Stimulated activated CD8-positive, alpha-beta memory T cell treated with anti-CD3 and anti-CD28 coated beads, Interleukin-12 subunit alpha, Interleukin-12 subunit beta, amount 100 ng/mL, for 24 hours (primary cell): ENCODE measurements around the gene PTPN3.
"Not testable (repeated sequence)": the region's sequence is repeated elsewhere in the genome, so short reads cannot be mapped to it uniquely, and the experiment has no call there.

Source experiments
- DNase-seq: peaks from one replicate; pipeline ENCODE4 v3.0.0-alpha.2; 2020; ENCODE audit errors: extremely low read depth

The PTPN3 gene, protein sequence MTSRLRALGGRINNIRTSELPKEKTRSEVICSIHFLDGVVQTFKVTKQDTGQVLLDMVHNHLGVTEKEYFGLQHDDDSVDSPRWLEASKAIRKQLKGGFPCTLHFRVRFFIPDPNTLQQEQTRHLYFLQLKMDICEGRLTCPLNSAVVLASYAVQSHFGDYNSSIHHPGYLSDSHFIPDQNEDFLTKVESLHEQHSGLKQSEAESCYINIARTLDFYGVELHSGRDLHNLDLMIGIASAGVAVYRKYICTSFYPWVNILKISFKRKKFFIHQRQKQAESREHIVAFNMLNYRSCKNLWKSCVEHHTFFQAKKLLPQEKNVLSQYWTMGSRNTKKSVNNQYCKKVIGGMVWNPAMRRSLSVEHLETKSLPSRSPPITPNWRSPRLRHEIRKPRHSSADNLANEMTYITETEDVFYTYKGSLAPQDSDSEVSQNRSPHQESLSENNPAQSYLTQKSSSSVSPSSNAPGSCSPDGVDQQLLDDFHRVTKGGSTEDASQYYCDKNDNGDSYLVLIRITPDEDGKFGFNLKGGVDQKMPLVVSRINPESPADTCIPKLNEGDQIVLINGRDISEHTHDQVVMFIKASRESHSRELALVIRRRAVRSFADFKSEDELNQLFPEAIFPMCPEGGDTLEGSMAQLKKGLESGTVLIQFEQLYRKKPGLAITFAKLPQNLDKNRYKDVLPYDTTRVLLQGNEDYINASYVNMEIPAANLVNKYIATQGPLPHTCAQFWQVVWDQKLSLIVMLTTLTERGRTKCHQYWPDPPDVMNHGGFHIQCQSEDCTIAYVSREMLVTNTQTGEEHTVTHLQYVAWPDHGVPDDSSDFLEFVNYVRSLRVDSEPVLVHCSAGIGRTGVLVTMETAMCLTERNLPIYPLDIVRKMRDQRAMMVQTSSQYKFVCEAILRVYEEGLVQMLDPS

DNA sequence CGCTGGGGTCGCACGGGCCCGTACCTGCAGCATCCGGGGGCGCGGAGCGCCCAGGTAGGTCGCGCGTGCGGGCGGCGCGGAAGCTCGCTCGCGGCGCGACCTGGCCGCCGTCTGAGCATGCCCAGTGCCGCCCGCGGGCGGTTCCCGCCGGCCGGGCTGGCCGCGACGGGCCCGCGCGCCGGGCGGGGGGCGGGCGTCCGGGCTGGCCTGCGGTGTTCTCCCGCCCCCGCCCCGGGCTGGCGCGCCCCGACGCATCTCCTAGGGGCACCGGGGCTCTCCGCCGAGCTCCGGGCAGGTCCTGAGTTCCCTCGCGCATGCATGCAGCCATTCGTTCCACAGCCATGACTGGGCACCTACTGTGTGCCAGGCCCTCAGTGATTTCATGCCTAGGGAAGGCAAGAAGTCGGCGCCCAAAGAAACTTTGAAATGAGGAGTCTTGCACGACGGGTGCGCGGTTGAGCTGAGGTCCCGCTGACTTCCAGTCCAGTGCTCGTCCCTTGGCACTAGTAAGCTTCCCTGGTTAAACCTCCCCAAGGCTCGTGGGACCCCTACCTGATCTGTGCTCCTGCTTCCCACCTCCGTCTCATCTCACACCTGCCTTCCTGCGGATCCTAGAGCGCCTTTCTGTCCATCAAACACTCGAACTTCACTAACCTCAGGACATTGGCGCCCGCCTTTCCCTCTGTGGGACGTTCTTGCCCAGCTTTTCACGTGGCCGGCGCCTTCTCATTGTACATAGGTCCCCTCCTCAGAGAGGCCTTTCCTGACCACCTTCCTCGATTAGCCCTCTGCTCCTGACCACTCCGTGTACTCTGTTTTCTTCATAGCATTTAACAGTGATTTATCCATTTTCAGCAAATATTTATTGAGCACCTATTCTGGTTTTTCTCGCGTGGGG is at the start of gene PTPN3:
Gene PTPN3, minus strand, starts transcription at position 113 of the 898 bp plus-strand sequence. CDS start 34,873 bp downstream, outside the sequence.
- DNase-seq: no peak

DNA sequence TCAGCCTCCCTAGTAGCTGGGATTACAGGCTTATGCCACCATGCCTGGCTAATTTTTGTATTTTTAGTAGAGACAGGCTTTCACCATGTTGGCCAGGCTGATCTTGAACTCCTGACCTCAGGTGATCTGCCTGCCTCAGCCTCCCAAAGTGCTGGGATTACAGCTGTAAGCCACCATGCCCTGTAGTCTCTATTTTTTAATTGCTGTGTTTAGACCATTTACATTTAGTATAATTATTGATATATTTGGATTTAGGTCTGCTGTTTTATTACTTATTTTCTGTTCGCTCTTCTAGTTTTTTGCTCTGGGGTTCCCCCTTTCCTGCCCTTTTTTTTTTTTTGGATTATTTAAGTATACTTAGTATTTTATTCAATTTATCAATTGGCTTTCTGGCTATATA is 46.8 kb upstream of the PTPN3 start:
- not testable (repeated sequence) for DNase-seq

DNA sequence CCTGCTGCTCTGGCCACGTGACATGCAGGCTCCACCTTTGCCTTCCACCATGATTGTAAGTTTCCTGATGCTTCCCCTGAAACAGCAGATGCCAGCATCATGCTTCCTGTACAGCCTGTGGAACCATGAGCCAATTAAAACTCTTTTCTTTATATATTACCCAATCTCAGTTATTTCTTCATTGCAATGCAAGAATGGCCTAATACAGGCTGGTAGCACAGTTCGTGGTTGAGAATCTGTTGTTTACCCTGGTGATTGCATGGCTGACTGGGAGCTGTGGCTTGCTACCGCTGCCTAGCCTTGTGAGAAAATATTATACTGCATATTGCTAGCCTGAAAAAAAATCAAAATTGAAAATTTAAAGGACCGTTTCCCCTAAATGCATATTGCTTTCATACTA is 44.8 kb upstream of the PTPN3 start:
- no peak for DNase-seq

DNA sequence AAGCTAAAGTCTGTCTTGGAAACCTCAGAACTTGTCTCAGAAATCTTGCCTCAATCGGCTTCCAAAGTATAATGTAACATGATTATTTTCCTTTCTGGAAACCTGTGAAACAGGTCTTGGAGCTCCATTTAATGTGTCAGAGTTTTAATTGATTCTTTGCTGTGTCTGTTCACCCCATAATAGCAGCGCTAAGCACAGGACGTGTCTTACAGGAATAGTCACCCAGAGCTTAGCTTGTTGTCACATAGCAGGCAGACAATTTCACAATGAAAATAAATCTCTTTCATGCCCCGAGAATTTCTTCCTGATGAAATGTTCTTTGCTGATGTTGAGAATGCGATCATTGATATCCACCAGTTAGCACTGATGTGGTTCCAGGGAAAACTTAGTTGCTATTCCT is 40.2 kb upstream of the PTPN3 start:
- DNase-seq: no peak

DNA sequence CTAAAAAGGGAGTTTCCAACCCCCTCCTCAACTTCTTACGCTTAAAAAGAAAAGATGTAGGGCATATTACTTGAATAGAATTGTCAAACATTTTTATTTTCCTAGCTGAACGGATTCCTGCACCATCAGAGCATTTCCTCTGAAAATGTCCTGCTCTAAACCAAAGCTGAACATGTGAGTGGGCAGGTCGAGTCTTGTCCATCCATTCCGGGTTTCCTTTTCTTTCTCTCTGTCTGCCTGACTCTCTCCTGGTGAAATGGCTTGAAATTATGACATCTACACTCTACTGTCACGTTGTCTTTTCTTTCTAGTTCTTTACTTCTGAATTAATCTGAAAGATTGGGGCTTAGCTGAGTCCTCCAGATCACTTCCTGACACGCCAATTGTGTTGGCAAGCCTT is 39.2 kb upstream of the PTPN3 start:
- DNase-seq: no peak

DNA sequence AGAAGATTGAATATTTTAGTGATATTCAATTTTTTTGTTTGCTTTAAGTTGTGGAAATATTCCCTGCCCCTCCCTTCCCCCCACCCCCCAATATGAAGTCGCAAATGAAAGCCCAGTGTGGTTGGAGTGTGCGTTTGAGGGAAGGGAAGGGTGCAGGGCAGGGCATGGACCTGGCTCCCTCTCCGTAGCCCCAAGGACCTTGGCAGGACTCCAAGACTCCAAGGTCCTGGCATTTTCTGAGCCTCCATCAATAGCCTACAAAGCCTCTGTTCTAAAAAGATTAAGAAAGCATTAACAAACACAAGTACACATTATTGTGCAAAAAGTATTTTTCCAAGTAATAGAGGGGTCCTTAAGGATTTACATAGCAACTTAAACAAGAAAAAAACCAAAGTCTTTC is 38.8 kb upstream of the PTPN3 start:
- DNase-seq: no peak

DNA sequence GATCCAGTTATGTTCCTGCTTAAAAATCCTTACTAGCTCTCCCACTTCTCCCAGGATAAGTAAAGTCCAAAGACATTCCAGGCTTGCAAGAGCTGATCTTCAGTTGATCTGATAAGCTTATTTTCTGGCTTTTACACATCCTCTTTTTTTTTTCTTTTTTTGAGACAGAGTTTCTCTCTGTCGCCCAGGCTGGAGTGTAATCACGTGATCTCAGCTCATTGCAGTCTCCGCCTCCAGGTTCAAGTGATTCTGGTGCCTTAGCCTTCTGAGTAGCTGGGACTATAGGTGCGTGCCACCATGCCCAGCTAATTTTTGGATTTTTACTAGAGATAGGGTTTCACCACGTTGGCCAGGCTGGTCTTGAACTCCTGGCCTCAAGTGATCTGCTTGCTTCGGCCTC is 37.3 kb upstream of the PTPN3 start:
- no peak for DNase-seq

DNA sequence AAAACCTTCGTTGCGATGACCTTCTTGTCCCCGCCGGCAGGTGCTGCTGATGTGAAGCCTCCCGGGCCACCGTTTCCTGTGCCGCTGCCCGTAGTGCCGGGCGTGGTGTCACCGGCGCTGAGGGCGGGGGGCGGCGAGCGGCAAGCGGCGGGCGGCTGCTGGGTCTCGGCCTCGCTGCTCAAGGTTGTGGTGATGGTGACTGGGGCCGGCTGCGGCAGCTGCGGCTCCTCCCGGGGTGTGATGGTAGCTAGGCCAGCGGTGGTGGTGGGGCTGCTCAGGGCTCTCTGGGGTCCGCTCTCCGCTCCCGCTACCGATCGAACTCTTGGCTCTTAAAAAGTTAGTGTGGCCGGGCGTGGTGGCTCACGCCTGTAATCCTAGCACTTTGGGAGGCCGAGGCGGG is 36.0 kb upstream of the PTPN3 start:
- no peak for DNase-seq

DNA sequence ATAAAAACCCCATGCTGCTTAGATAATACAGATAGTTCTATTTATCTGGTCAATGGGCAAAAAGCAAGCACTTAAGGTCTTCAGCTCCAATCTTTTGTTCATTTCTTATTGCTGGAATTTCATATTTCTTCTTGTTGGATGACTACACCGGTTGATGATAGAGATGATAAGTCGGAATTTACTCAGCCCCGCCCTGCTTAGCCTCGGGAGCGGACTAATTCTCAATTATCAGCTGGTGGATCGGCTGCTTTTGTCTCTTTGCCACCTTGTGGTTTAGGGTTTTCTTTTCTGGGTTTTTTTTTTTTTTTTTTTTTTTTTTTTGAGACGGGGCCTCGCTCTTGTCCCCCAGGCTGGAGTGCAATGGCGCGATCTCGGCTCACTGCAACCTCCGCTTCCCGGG is 34.5 kb upstream of the PTPN3 start:
- DNase-seq: not testable (repeated sequence)

DNA sequence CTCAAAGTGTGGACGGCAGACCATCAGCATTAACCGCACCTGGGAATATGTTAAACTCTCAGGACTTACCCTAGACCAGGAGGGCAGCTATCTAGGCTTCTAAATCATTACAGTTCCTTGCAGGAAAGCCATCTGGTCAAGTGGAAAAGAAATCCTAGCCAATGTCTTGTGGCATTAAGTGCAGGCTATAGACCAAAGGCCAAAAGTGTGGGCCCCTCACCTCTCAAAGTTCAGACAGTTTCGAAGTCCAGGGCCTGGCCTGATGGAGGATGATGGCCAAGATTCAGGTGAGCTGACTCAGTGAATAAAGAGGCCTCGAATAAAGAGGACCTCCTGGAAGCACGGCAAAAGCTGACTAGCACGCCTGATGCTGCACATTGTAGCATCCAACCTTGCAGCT is 24.0 kb upstream of the PTPN3 start:
- no peak for DNase-seq

DNA sequence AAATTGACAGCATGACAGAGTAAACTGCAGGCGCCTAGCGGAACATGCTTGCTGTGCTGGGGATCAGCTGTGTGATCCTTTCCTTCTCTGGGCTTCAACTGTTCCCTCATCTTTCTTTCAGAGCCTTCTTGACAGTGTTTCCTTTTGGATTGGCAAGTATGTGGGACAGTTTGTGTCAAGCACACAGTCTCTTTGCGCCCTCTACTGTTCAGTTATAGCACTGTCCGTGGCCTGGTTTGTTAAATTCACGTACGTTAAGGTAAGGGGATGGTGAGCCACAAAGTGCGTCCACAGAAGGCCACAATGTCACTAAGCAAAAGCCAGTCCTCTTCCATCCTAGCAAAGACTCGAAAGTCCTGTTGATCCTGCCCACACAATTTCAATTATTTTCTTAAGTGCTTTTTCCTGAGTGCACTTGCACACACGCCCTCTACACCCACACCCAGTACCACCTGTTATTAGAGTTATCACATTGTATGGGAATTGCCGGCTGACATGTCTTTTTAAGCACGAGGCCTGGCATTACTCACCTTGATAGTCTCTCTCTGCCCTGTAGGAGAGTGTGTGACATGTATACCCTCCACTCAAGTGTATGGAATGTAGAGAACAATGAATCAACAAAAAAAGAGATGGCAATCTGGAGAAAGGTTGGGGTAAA is 22.5 kb upstream of the PTPN3 start:
- DNase-seq: no peak

DNA sequence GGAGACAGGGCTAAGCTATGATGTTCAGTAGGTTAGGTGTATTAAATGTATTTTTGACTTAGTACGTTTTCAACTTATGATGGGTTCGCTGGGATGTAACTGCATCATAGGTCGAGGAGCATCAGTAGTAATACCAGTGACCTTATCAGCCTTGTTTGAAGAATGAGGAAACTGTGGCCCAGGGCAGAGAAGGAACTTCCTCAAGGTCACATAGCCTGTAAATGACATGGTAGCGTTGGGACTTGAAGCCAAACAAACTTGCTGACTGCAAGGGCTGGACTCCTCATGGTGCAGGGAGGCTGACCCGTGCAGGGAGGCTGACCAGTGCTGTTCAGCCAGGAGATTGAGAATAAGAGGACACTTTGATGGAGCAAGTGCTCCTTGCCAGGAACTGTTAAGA is 21.3 kb upstream of the PTPN3 start:
- no peak for DNase-seq

DNA sequence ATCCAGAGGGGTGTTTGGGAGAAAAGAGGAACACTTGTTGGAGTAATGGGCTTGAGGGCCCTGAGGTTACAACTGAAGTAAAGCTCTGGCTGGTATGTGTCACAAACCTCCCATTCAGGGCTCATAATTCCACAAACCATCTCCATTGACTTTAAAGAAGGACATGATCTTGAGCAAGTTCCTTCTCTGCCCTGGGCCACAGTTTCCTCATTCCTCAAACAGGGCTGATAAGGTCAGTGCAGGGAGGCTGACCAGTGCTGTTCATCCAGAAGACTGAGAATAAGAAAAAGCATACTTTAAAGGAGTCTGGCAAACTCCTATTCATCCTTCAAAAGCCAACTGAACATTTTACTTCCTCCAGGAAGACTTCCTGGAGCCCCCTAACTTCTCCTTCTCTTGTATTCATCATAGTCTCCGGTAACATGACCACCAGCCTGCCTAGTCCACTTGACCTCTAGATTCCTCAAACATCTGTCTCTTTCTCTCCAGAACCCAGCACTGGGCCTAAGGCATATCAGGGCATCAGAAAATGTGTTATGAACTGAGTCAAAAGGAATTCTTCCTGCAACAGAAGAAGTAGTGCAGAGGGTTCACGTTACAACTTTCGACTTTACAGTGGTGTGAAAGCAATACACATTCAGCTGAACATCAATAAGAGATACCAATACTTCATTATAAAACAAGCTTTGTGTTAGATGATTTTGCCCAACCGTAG is 20.7 kb upstream of the PTPN3 start:
- DNase-seq: no peak

DNA sequence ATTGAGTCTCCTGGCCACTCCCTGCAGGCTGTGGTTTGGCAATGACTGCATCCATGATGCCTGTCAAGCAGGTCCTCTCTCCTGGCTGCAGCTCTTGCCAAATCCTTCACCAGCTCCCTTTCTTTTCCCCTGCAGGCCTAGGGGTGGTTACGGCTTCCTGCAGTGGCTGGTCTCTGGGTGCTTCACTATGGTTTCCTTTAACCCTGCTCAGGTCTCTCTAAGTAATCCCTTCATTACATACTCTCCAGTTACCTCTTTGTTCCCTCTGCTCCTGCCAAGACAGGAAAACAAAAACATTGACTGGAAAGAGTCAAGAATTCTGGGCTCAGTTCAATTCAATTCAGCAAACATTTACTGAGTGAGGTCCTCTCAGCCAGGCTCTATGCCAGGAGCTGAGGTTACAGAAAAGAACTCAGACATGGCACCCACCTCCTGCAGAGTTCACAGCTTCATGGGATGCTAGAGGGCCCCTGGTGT is 19.8 kb upstream of the PTPN3 start:
- no peak for DNase-seq

DNA sequence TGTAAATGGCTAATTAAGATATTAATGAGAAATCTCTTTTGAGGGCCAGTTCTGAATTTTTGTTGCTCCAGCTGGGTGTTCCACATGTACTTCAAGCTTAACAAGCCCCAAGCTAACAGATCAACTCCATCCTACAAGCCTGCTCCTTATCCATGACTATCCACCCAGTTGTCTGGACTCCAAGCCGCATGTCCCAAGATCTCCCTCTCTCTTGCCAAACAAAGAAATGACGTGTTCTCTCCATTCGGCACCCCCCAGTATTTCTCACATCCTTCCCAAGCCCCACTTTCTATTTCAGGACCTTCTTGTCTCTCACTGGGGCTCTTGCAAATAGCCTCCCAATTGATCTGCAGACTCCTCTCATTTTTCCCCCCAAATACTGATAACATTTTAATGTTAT is 15.8 kb upstream of the PTPN3 start:
- DNase-seq: no peak

DNA sequence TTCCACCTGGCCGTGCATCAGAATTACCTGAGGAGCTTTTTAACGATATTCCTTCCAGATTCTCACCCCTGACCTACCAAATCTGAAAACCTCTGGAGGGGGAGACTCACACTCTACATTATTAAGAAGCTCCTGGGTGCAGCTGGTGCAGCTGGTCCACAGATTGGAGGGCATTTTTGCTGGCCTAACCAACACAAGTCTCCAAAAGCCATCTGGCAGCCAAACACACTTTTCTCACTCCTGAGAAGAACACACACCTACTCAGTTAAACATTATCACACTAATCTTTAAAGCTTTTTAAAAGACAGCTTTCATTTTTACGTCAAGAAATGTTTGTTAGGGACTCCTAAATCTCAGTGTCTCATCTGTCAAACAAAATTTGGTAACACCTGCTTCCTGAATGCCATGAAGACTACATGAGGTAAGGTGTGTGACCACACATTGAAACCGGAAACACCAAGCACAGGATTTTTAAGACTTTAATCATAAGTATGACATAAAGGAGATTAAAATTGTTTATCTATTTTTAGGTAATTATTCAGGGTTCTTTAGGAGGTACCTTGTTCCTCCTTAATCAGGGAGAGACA is 14.2 kb upstream of the PTPN3 start:
- DNase-seq: no peak

DNA sequence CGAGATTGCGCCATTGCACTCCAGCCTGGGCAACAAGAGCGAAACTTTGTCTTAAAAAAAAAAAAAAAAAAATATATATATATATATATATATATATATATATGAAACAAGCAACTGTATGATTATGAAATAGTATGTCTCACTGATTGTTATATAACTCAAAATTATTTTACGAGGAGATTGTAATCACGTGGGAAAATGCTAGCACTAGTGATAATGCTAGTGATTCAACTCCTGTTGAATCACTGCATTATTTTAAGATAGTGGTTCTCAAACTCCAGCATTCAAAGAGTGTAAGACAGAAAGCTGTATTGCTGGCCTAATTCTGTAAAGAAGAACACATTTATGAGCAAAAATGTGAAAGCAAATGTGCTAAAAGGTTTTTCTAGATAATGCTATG is 12.4 kb upstream of the PTPN3 start:
- no peak for DNase-seq

DNA sequence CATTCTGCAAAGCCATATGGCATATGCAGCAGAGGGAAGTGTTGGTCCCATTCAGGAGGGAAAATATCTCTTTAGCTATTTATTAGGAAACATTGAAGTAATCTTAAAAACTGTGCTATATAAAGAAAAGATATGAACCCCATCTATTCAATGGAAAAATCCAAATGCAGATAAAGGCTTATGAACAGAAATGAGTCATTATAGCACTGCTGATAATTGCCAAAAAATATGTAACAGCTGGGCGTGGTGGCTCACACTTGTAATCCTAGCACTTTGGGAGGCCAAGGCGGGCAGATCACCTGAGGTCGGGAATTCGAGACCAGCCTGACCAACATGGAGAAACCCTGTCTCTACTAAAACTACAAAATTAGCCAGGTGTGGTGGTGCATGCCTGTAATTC is 11.9 kb upstream of the PTPN3 start:
- DNase-seq: not testable (repeated sequence)

DNA sequence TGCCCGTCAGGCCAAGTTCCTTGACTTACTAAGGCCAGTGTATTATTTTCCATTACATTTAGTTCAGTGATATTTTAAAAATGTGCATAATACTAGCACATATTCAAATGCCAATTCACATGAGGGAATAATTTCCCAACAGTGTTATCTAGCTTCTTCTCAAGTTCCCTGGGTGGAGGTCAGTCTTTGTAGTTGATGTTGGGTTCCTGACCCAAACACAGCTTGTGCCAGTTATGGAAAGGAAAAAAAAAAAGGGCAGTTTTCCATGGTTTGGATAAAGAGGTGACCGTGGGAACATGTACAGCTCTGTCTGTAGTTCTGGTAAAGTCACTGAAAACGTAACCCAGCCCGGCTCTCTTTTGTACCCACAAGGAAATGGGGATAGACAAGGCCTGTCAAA is 11.5 kb upstream of the PTPN3 start:
- DNase-seq: no peak

DNA sequence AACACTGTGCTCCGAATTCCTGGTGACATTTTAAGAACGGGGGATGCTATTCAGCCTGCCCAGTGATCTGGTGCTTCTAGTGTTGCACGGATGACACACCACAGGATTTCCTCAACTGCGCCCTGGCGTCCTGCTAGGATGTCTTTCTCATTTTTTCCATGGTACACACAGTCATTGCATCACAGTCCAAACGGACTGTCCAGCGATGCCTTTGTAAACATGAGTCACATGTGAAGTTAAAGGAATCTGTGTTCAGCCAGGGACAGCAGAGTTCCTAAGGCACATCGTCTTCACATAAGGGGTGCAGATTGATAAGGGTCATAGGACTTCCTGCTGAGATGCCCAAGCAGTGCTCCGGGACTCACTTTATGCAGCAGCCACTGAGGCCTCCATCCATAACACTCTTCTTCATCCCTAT is 9.3 kb upstream of the PTPN3 start:
- no peak for DNase-seq
